ENCODE measurements around the gene PLXNB1. TPM values are rescaled to one million over a fixed set of nuclear protein-coding genes. Genes with fewer than 3 reads are reported as not detected.

Gene PLXNB1
- total RNA-seq, 3 donors from 2014 or later, result 98.1 to 136 (median 127) TPM

DNA sequence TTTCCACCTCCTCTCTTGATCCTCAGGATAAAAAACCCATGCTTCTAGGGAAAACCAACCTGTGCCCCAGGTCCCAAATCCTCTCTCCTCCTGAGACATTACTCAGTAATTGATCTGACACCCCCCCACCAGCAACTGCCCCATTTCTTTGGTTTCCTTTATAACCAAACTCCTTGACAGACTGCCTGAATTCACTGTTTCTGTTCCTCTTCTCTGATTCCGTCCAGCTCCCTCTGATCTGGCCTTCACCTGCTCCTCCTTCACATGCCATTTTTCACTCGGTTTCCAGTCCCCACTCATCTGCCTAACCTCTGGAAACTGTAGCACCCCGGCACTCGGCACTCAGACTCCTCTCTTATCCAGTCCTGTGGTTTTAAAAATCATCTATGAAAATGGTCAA is 7.9 kb upstream of the PLXNB1 start:
- ATAC-seq (no peak), DNase-seq (no peak)
- intact Hi-C loops (cut with DNase I, micrococcal nuclease), result loop anchor here (2.0 to 5.0 kb wide), 3 partner anchors 36 to 166 kb away; no protein-coding TSS in a partner anchor
- Histone ChIP-seq H3K9me3 (no peaks in the 10 kb centered on the region), H3K4me1 (ENCODE audit: low read depth) (peaks cover 41% of the 10 kb centered on the region), H3K36me3 (ENCODE audit: low read depth) (no peaks in the 10 kb centered on the region), H3K4me3 (no peak overlapping the region)
- TF ChIP-seq, protein P1, sequence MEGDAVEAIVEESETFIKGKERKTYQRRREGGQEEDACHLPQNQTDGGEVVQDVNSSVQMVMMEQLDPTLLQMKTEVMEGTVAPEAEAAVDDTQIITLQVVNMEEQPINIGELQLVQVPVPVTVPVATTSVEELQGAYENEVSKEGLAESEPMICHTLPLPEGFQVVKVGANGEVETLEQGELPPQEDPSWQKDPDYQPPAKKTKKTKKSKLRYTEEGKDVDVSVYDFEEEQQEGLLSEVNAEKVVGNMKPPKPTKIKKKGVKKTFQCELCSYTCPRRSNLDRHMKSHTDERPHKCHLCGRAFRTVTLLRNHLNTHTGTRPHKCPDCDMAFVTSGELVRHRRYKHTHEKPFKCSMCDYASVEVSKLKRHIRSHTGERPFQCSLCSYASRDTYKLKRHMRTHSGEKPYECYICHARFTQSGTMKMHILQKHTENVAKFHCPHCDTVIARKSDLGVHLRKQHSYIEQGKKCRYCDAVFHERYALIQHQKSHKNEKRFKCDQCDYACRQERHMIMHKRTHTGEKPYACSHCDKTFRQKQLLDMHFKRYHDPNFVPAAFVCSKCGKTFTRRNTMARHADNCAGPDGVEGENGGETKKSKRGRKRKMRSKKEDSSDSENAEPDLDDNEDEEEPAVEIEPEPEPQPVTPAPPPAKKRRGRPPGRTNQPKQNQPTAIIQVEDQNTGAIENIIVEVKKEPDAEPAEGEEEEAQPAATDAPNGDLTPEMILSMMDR (IDR thresholded peaks at IDR 0.05), result no peak

DNA sequence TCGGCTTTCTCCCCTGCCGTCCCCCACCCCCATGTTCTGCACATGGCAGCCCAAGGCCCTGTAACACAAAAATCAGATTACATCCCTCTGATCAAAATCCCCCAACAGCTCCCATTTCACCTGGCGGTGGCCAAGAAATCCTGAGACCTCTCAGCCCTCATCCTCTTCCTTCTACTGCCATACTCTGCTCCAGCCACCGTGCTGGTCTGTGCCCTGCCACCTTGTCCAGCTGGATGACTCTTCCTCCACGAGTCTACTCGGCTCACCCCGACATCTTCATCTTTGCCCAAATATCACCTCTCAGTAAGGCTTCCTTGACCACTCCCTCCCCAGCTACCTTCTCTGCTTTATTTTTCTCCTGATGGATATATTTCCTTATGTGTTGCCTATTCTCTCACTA is 7.0 kb upstream of the PLXNB1 start:
- Histone ChIP-seq H3K4me3 (no peak overlapping the region), H3K4me1 (ENCODE audit: low read depth) (peaks cover 41% of the 10 kb centered on the region), H3K36me3 (ENCODE audit: low read depth) (no peaks in the 10 kb centered on the region), H3K9me3 (no peaks in the 10 kb centered on the region)
- TF ChIP-seq, protein P1 (IDR thresholded peaks at IDR 0.05), result no peak
- DNase-seq, result no peak
- ATAC-seq, result no peak
- intact Hi-C loops (cut with DNase I, micrococcal nuclease), result loop anchor here (2.0 to 5.0 kb wide), 3 partner anchors 35 to 165 kb away; no protein-coding TSS in a partner anchor

DNA sequence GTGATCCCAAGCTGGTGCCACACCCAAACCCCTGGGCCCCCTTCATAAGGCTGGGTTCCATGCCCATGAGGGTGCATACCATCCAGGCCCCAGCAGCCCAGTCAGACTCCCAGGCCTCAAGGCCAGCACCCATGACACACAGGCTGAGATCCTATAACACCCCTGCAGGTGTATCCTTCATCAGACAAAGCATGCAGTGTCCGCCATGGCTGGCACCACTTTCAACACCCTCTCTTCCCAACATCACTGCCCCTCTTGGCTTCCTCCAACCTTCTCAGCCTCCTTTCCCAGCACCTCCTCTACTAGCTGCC is 6.5 kb upstream of the PLXNB1 start:
- TF ChIP-seq, protein P1 (IDR thresholded peaks at IDR 0.05), result no peak
- H3K4me3 ChIP-seq, result no peak overlapping the region
- DNase-seq (peak in 1 of 3 donors; percentile 50), ATAC-seq (no peak)
- peaks cover 41% of the 10 kb centered on the region for H3K4me1 ChIP-seq (ENCODE audit: low read depth)
- intact Hi-C loops (cut with DNase I, micrococcal nuclease), result loop anchor here (2.0 to 5.0 kb wide), 3 partner anchors 34 to 164 kb away; no protein-coding TSS in a partner anchor
- H3K36me3 ChIP-seq (ENCODE audit: low read depth), result no peaks in the 10 kb centered on the region
- H3K9me3 ChIP-seq, result no peaks in the 10 kb centered on the region

DNA sequence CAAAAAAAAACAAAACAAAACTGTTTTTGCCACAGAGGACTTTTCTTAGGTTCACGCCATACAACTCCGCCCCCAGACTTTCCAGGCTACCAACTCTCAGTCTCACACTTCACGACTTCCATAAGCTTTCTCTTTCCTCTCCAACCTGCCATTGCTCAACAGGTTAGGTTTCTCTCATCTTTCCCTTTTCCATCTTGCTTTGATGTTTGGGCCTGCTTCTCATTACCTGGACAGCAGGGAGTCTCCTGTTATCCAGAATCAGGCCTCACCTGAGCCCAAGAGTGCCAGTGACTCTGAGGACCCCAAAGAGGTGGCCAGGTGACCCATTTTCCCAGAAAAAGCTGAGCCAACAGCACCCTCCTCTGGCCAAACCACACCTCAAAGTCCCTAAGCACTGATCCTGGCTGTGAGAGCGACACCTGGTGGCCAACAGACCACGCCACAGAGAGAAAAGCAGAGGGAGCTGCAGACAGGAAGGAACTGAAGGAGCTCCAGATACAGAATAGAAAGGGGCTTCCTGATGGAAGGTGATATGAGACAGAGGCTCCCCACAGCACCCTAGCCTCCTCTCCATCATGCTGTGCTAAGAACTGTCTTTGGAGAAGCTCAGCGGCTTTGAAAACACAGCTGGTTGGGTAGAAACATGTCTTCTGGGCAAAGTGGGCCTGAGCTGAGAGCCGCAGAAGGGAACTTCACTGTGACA is 6.0 kb upstream of the PLXNB1 start:
- H3K4me1 ChIP-seq (ENCODE audit: low read depth), result peaks cover 38% of the 10 kb centered on the region
- intact Hi-C loops (cut with DNase I, micrococcal nuclease), result loop anchor here (2.0 to 5.0 kb wide), 3 partner anchors 34 to 164 kb away; no protein-coding TSS in a partner anchor
- no peaks in the 10 kb centered on the region for H3K9me3 ChIP-seq
- H3K4me3 ChIP-seq, result no peak overlapping the region
- no peaks in the 10 kb centered on the region for H3K36me3 ChIP-seq (ENCODE audit: low read depth)
- DNase-seq, result peak; percentile 86 to 93 (median 89)
- TF ChIP-seq, protein P1 (IDR thresholded peaks at IDR 0.05), result peak; percentile 95
- peak; percentile 68 for ATAC-seq

- TF ChIP-seq, protein P1 (IDR thresholded peaks at IDR 0.05), result no peak
- ATAC-seq, result no peak
- Histone ChIP-seq H3K4me1 (ENCODE audit: low read depth) (peaks cover 40% of the 10 kb centered on the region), H3K4me3 (no peak overlapping the region), H3K9me3 (no peaks in the 10 kb centered on the region), H3K36me3 (ENCODE audit: low read depth) (no peaks in the 10 kb centered on the region)
- DNase-seq, result no peak
- intact Hi-C loops (cut with DNase I, micrococcal nuclease), result loop anchor here (5.0 kb wide), 2 partner anchors 33 to 163 kb away; no protein-coding TSS in a partner anchor
These were observed 5.3 kb upstream of the PLXNB1 start for GRCh38 chr3:48435223-48435595.

Measured in mucosa of descending colon (tissue), 3 donors.